Neuron (in vitro differentiated cells): ENCODE data around the gene EFCAB6.
"Not testable (repeated sequence)": the region's sequence is repeated elsewhere in the genome, so short reads cannot be mapped to it uniquely, and the experiment has no call there.

Source experiments
- H2AFZ ChIP-seq: one replicate; pipeline ENCODE4 v1.6.1; 2013; ENCODE audit warnings: low read depth, mild to moderate bottlenecking, inconsistent platforms, low read length, moderate library complexity
- H3K27me3 ChIP-seq: one replicate; pipeline ENCODE4 v1.6.1; 2013; ENCODE audit warnings: low read length; ENCODE audit not compliant: insufficient read depth
- H3K36me3 ChIP-seq: one replicate; pipeline ENCODE4 v1.6.1; 2013; ENCODE audit warnings: low read length; ENCODE audit not compliant: insufficient read depth
- H3K4me1 ChIP-seq: one replicate; pipeline ENCODE4 v1.6.1; 2013; ENCODE audit warnings: low read length; ENCODE audit not compliant: insufficient read depth
- H3K4me3 ChIP-seq: 2 replicates; pipeline ENCODE4 v1.5.1; 2013; ENCODE audit warnings: mild to moderate bottlenecking, low read length, moderate library complexity
- H3K9me3 ChIP-seq: one replicate; pipeline ENCODE4 v1.6.1; 2013; ENCODE audit warnings: low read length

EFCAB6 gene

GRCh38 chr22:43666457-43666856 lies 145.6 kb downstream of the EFCAB6 start:
- no peaks in the 10 kb centered on the region for H3K4me1 ChIP-seq
- H3K27me3 ChIP-seq = no peaks in the 10 kb centered on the region
- H3K4me3 ChIP-seq = no peak overlapping the region
- H3K9me3 ChIP-seq = no peaks in the 10 kb centered on the region
- H3K36me3 ChIP-seq = no peaks in the 10 kb centered on the region
- H2AFZ ChIP-seq = no peak overlapping the region

GRCh38 chr22:43658823-43659222 lies 153.3 kb downstream of the EFCAB6 start:
- H2AFZ ChIP-seq = no peak overlapping the region
- H3K9me3 ChIP-seq = no peaks in the 10 kb centered on the region
- peaks cover 5% of the 10 kb centered on the region for H3K4me1 ChIP-seq
- H3K36me3 ChIP-seq = no peaks in the 10 kb centered on the region
- H3K27me3 ChIP-seq = no peaks in the 10 kb centered on the region
- H3K4me3 ChIP-seq = no peak overlapping the region

- H3K9me3 ChIP-seq, H2AFZ ChIP-seq, H3K27me3 ChIP-seq, H3K36me3 ChIP-seq, H3K4me3 ChIP-seq, H3K4me1 ChIP-seq: not testable (repeated sequence)
Observed at GRCh38 chr22:43656581-43656980, 155.5 kb downstream of the EFCAB6 start.

GRCh38 chr22:43654271-43654670 lies 157.8 kb downstream of the EFCAB6 start:
- Histone ChIP-seq H3K9me3 (peaks cover 6% of the 10 kb centered on the region), H3K4me3 (no peak overlapping the region), H3K4me1 (peaks cover 5% of the 10 kb centered on the region), H3K36me3 (no peaks in the 10 kb centered on the region), H3K27me3 (no peaks in the 10 kb centered on the region), H2AFZ (no peak overlapping the region)

- no peak overlapping the region for H2AFZ ChIP-seq
- H3K4me3 ChIP-seq = no peak overlapping the region
- H3K36me3 ChIP-seq = no peaks in the 10 kb centered on the region
- peaks cover 6% of the 10 kb centered on the region for H3K9me3 ChIP-seq
- H3K27me3 ChIP-seq = no peaks in the 10 kb centered on the region
- H3K4me1 ChIP-seq = no peaks in the 10 kb centered on the region
Observed at GRCh38 chr22:43652845-43653244, 159.3 kb downstream of the EFCAB6 start.

- Histone ChIP-seq H3K4me1 (no peaks in the 10 kb centered on the region), H3K9me3 (no peaks in the 10 kb centered on the region)
Observed at GRCh38 chr22:43643387-43643786, 168.7 kb downstream of the EFCAB6 start.

GRCh38 chr22:43642319-43643206 lies 169.5 kb downstream of the EFCAB6 start:
- H3K36me3 ChIP-seq = no peaks in the 10 kb centered on the region
- H3K4me3 ChIP-seq = no peak overlapping the region
- peaks cover 2% of the 10 kb centered on the region for H3K4me1 ChIP-seq
- H3K9me3 ChIP-seq = no peaks in the 10 kb centered on the region
- no peak overlapping the region for H2AFZ ChIP-seq
- no peaks in the 10 kb centered on the region for H3K27me3 ChIP-seq

More at GRCh38 chr22:43643387-43643786, 168.7 kb downstream of the EFCAB6 start:
- H3K36me3 ChIP-seq = no peaks in the 10 kb centered on the region
- no peak overlapping the region for H2AFZ ChIP-seq
- no peaks in the 10 kb centered on the region for H3K27me3 ChIP-seq
- no peak overlapping the region for H3K4me3 ChIP-seq

- H3K36me3 ChIP-seq = no peaks in the 10 kb centered on the region
- peaks cover 5% of the 10 kb centered on the region for H3K4me1 ChIP-seq
- H3K9me3 ChIP-seq = no peaks in the 10 kb centered on the region
- H3K4me3 ChIP-seq = no peak overlapping the region
- H3K27me3 ChIP-seq = no peaks in the 10 kb centered on the region
- no peak overlapping the region for H2AFZ ChIP-seq
Observed at GRCh38 chr22:43639228-43639948, 172.7 kb downstream of the EFCAB6 start.

GRCh38 chr22:43637275-43638260 lies 174.5 kb downstream of the EFCAB6 start:
- Histone ChIP-seq H3K4me1 (peaks cover 5% of the 10 kb centered on the region), H3K4me3 (no peak overlapping the region), H3K9me3 (no peaks in the 10 kb centered on the region), H3K27me3 (no peaks in the 10 kb centered on the region), H3K36me3 (no peaks in the 10 kb centered on the region), H2AFZ (no peak overlapping the region)

- Histone ChIP-seq H2AFZ (no peak overlapping the region), H3K36me3 (no peaks in the 10 kb centered on the region), H3K9me3 (no peaks in the 10 kb centered on the region), H3K4me1 (peaks cover 5% of the 10 kb centered on the region), H3K4me3 (no peak overlapping the region), H3K27me3 (no peaks in the 10 kb centered on the region)
Observed at GRCh38 chr22:43636086-43636485, 176.0 kb downstream of the EFCAB6 start.

GRCh38 chr22:43635101-43635500 lies 177.0 kb downstream of the EFCAB6 start:
- Histone ChIP-seq H3K4me3 (no peak overlapping the region), H3K27me3 (no peaks in the 10 kb centered on the region), H3K9me3 (no peaks in the 10 kb centered on the region), H3K4me1 (peaks cover 5% of the 10 kb centered on the region), H2AFZ (no peak overlapping the region), H3K36me3 (no peaks in the 10 kb centered on the region)

GRCh38 chr22:43634316-43634715 lies 177.8 kb downstream of the EFCAB6 start:
- H2AFZ ChIP-seq = no peak overlapping the region
- no peaks in the 10 kb centered on the region for H3K27me3 ChIP-seq
- no peaks in the 10 kb centered on the region for H3K9me3 ChIP-seq
- no peaks in the 10 kb centered on the region for H3K36me3 ChIP-seq
- H3K4me3 ChIP-seq = no peak overlapping the region
- H3K4me1 ChIP-seq = peaks cover 5% of the 10 kb centered on the region
